K562 (cell line): ENCODE data around the gene ACBD4. TPM values are rescaled to one million over a fixed set of nuclear protein-coding genes. Genes with fewer than 3 reads are reported as not detected.

ENCODE experiments used
- BCLAF1 ChIP-seq, 2 experiments: fragments of 450-650 bp in 1 of 2; IDR thresholded peaks; 2 replicates each; pipeline ENCODE4 v1.6.1; 2011 to 2017; ENCODE audit warnings: low read depth in 2 of 2, antibody characterized with exemption in 1 of 2, borderline replicate concordance in 1 of 2, low read length in 1 of 2, mild to moderate bottlenecking in 1 of 2, mixed read lengths in 1 of 2; ENCODE audit not compliant: control insufficient read depth in 1 of 2
- C11orf30 ChIP-seq: fragments of 450-650 bp; IDR thresholded peaks from 2 replicates; pipeline ENCODE4 v1.6.1; 2016; ENCODE audit warnings: low read depth, mild to moderate bottlenecking
- CBX1 ChIP-seq: sonication (generic); IDR thresholded peaks from 2 replicates; pipeline ENCODE4 v1.6.1; 2016; ENCODE audit warnings: antibody characterized with exemption, low read depth, mild to moderate bottlenecking
- CTBP1 ChIP-seq: fragments of 450-650 bp; IDR thresholded peaks from 2 replicates; pipeline ENCODE4 v1.6.1; 2016; ENCODE audit warnings: borderline replicate concordance
- DDX20 ChIP-seq: fragments of 450-650 bp; IDR thresholded peaks from 2 replicates; pipeline ENCODE4 v1.6.1; 2016; ENCODE audit warnings: missing genetic modification characterization, low read depth, mild to moderate bottlenecking, missing compliant biosample characterization, moderate library complexity
- E2F4 ChIP-seq: sonication (generic); formaldehyde crosslinking; IDR thresholded peaks from 2 replicates; pipeline ENCODE4 v1.8.0; 2022; ENCODE audit warnings: mild to moderate bottlenecking, low read depth, missing genetic modification reagents
- ETV5 ChIP-seq: sonication (generic); formaldehyde crosslinking; IDR thresholded peaks from 2 replicates; pipeline ENCODE4 v1.4.0; 2020; ENCODE audit warnings: low read depth, mild to moderate bottlenecking, missing genetic modification reagents
- ETV6 ChIP-seq, 3 experiments: fragments of 150-350 bp in 1 of 3; sonication (generic) in 1 of 3; formaldehyde crosslinking in 1 of 3; IDR thresholded peaks; 2 replicates each; pipeline versions ENCODE4 v1.6.1 to v1.8.0; 2014 to 2022; ENCODE audit warnings: borderline replicate concordance in 2 of 3, low read depth in 2 of 3, antibody characterized with exemption in 1 of 3, low read length in 1 of 3, mild to moderate bottlenecking in 1 of 3, missing genetic modification reagents in 1 of 3
- EZH2 ChIP-seq: IDR thresholded peaks from 2 replicates; pipeline ENCODE4 v1.6.1; 2012; ENCODE audit warnings: low read depth, mild to moderate bottlenecking, inconsistent platforms, low read length, borderline replicate concordance
- GTF2F1 ChIP-seq: IDR thresholded peaks from 2 replicates; pipeline ENCODE4 v1.6.1; 2011; ENCODE audit warnings: low read depth, low read length, improper control_type of control experiment
- HLTF ChIP-seq: fragments of 450-650 bp; IDR thresholded peaks from 2 replicates; pipeline ENCODE4 v1.6.1; 2016
- IRF2 ChIP-seq: sonication (generic); formaldehyde crosslinking; IDR thresholded peaks from 2 replicates; pipeline ENCODE4 v1.8.1; 2022; ENCODE audit warnings: mild to moderate bottlenecking, missing genetic modification reagents
- MTA3 ChIP-seq: fragments of 450-650 bp; formaldehyde crosslinking; IDR thresholded peaks from 2 replicates; pipeline ENCODE4 v1.6.1; 2017; ENCODE audit warnings: mild to moderate bottlenecking, borderline replicate concordance
- SETDB1 ChIP-seq: IDR thresholded peaks from one replicate; pipeline ENCODE4 v1.6.1; 2012; ENCODE audit warnings: low read length, control low read depth, inconsistent platforms
- STAG1 ChIP-seq: sonication (generic); formaldehyde crosslinking; IDR thresholded peaks from 2 replicates; pipeline ENCODE4 v1.5.0; 2020; ENCODE audit warnings: missing genetic modification reagents, borderline replicate concordance
- XRCC3 ChIP-seq: fragments of 450-650 bp; IDR thresholded peaks from 2 replicates; pipeline ENCODE4 v1.6.1; 2017; ENCODE audit warnings: mild to moderate bottlenecking, moderate library complexity
- XRCC4 ChIP-seq: IDR thresholded peaks from one replicate; pipeline ENCODE4 v1.6.1; 2011; ENCODE audit not compliant: insufficient read depth, insufficient read length; ENCODE audit errors: extremely low read depth
- ZNF124 ChIP-seq: sonication (generic); formaldehyde crosslinking; IDR thresholded peaks from 2 replicates; pipeline ENCODE4 v1.8.1; 2022; ENCODE audit warnings: missing genetic modification reagents
- ZNF146 ChIP-seq: IDR thresholded peaks from one replicate; pipeline ENCODE4 v1.6.1; 2018; ENCODE audit warnings: missing compliant biosample characterization; ENCODE audit not compliant: unreplicated experiment
- ZNF253 ChIP-seq: fragments of 250-450 bp; sonication (Bioruptor Pico); conservative IDR thresholded peaks from 2 replicates; pipeline ENCODE4 v1.6.1; 2021; ENCODE audit warnings: mild to moderate bottlenecking
- ZNF561 ChIP-seq: fragments of 450-650 bp; formaldehyde crosslinking; conservative IDR thresholded peaks from 2 replicates; pipeline ENCODE4 v1.4.0; 2020; ENCODE audit warnings: mild to moderate bottlenecking, moderate library complexity
- ZNF668 ChIP-seq: fragments of 250-450 bp; sonication (Bioruptor Pico); IDR thresholded peaks from 2 replicates; pipeline ENCODE4 v1.8.0; 2022; ENCODE audit warnings: mild to moderate bottlenecking, inconsistent platforms
- ZNF766 ChIP-seq: fragments of 200-800 bp; sonication (Bioruptor generic); conservative IDR thresholded peaks from 2 replicates; pipeline ENCODE4 v1.6.1; 2016; ENCODE audit warnings: missing genetic modification characterization, missing compliant biosample characterization
- polyA plus RNA-seq, 8 experiments: library from polyadenylated mRNA; depleted of rRNA in 4 of 8; stranded (reverse) in 5 of 8; unstranded in 3 of 8; fragments of >200 nt; fragmentation: Nextera tagmentation in 2 of 8; fragmentation: Illumina TruSeq in 1 of 8; extraction: Ambion mirVana in 2 of 8; extraction: Trizol in 1 of 8; gene quantifications; 2 replicates each; pipeline versions ENCODE4 v1.2.1 to v1.2.3, GENCODE V29; 2011 to 2014; ENCODE audit warnings: inconsistent platforms in 1 of 8, missing spikeins in 1 of 8
- total RNA-seq, 7 experiments: library from RNA; depleted of rRNA in 6 of 7; stranded (reverse); fragments of >200 nt in 6 of 7; fragmentation: Illumina TruSeq in 2 of 7; extraction: Trizol in 2 of 7; gene quantifications; 2 replicates each; pipeline versions ENCODE4 v1.2.1 to v1.2.3, GENCODE V29; 2011 to 2021; ENCODE audit warnings: low replicate concordance in 1 of 7
- TF ChIP-seq, protein P1 (sequence below): sonication (generic); formaldehyde crosslinking; IDR thresholded peaks from 2 replicates; pipeline ENCODE4 v1.8.1; 2023; ENCODE audit warnings: mild to moderate bottlenecking, missing genetic modification reagents, moderate library complexity

The ACBD4 gene
- total and polyA plus RNA-seq, 9 of the 15 experiments (the other 6 are each of a cell fraction or from before 2014, with no cell fraction given): 0.14 to 6.9 (median 4.6) TPM

DNA sequence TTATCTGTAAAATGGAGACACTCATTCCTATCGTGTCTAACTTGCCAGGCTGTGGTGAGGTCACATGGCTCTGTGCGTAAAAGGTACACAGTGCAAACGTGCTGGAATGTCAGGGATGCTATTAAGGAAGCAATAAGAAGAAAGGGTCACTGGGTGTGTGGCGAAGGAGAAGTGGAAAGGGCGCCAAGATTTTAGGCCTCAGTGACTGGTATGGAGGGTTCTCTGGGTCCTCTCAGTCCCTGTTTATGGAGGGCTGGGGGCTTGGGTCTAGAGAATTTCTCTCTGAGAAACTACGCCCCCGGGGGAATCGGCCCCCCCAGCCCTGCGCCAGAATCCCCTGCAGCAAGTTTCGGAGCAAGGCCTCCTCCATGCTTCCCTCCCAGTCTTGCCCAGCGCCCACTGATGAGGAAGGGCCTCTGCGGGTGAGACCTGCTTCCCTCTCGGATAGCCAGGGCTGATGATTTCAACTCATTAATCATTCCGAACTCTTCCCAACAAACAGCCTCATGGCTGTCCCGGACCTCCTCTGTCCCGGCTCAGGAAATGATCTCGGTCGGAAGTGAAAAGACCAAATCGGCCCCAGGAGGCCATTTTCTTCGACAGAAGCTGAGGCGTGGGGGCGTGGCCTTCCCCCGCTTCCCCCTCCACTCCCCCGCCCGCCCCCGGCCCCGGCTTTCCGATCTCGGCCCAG lies 11.5 kb downstream of the ACBD4 start (continued):
- TF ChIP-seq BCLAF1 (IDR thresholded peaks at IDR 0.05; ENCODE audit: borderline replicate concordance in 1 of 2, control insufficient read depth in 1 of 2, low read depth in 2 of 2, low read length in 1 of 2) (no peak), DDX20 (tag) (no peak), EZH2 (no peak), E2F4 (CRISPR knock-in tag) (no peak), CTBP1 (peak; percentile 49; the same call in 1 of the 2 replicates), ZNF124 (CRISPR knock-in tag) (no peak), ETV5 (CRISPR knock-in tag) (no peak), MTA3 (no peak; the same call in 1 of the 2 replicates), ZNF146 (CRISPR knock-in tag) (no peak), GTF2F1 (no peak), ZNF253 (CRISPR knock-in tag) (no peak), ZNF766 (peak; percentile 75; the same call in 1 of the 2 replicates), STAG1 (CRISPR knock-in tag) (no peak), C11orf30 (0 out of 2 replicates have a peak, but pooled peaks have one; percentile 2), ZNF668 (CRISPR knock-in tag) (0 out of 2 replicates have a peak, but pooled peaks have one; percentile 40), CBX1 (no peak), SETDB1 (no peak), ETV6 (IDR thresholded peaks at IDR 0.05; ENCODE audit: borderline replicate concordance in 1 of 2, low read depth in 2 of 2, low read length in 1 of 2) (no peak), ETV6 (CRISPR knock-in tag; IDR thresholded peaks at IDR 0.05; ENCODE audit: borderline replicate concordance) (no peak), XRCC4 (no peak), XRCC3 (no peak), IRF2 (CRISPR knock-in tag) (no peak), HLTF (no peak), ZNF561 (0 out of 2 replicates have a peak, but pooled peaks have one; percentile 60)
- TF ChIP-seq, protein P1, sequence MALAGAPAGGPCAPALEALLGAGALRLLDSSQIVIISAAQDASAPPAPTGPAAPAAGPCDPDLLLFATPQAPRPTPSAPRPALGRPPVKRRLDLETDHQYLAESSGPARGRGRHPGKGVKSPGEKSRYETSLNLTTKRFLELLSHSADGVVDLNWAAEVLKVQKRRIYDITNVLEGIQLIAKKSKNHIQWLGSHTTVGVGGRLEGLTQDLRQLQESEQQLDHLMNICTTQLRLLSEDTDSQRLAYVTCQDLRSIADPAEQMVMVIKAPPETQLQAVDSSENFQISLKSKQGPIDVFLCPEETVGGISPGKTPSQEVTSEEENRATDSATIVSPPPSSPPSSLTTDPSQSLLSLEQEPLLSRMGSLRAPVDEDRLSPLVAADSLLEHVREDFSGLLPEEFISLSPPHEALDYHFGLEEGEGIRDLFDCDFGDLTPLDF (CRISPR knock-in tag): no peak
